Neural cell (in vitro differentiated cells): ENCODE measurements around the gene CUL2. TPM values are rescaled to one million over a fixed set of nuclear protein-coding genes. Genes with fewer than 3 reads are reported as not detected.

Experiments used
- H2AFZ ChIP-seq: fragments of 200-600, 300-800 bp; sonication (generic), shearing (Covaris generic); 2 replicates; pipeline ENCODE4 v1.6.0; 2014; ENCODE audit warnings: low read depth, mild to moderate bottlenecking, antibody characterized with exemption, low read length, moderate library complexity
- H3F3A ChIP-seq: fragments of 200-600 bp; shearing (Covaris generic); 2 replicates; pipeline ENCODE4 v1.6.1; 2016; ENCODE audit warnings: mild to moderate bottlenecking, moderate library complexity, mixed read lengths, antibody characterized with exemption, low read length; ENCODE audit not compliant: insufficient read depth, poor library complexity, severe bottlenecking
- H3K27ac ChIP-seq: fragments of 200-600, 300-800 bp; sonication (generic), shearing (Covaris generic); 2 replicates; pipeline ENCODE4 v1.5.1; 2014; ENCODE audit warnings: mild to moderate bottlenecking, low read length, moderate library complexity
- H3K27me3 ChIP-seq: fragments of 300-800, 200-600 bp; sonication (generic), shearing (Covaris generic); 2 replicates; pipeline ENCODE4 v1.6.0; 2014; ENCODE audit warnings: mild to moderate bottlenecking, low read depth, low read length, moderate library complexity; ENCODE audit not compliant: insufficient read depth
- H3K36me3 ChIP-seq: fragments of 300-800, 200-600 bp; sonication (generic), shearing (Covaris generic); 2 replicates; pipeline ENCODE4 v1.5.1; 2014; ENCODE audit warnings: mild to moderate bottlenecking, antibody characterized with exemption, low read length, moderate library complexity; ENCODE audit not compliant: insufficient read depth
- H3K4me2 ChIP-seq: fragments of 300-800, 200-600 bp; sonication (generic), shearing (Covaris generic); 2 replicates; pipeline ENCODE4 v1.6.0; 2014; ENCODE audit warnings: mild to moderate bottlenecking, low read length
- H3K4me3 ChIP-seq: fragments of 300-800, 200-600 bp; sonication (generic), shearing (Covaris generic); 2 replicates; pipeline ENCODE4 v1.5.1; 2014; ENCODE audit warnings: mild to moderate bottlenecking, low read length, moderate library complexity
- H3K79me2 ChIP-seq: fragments of 200-600 bp; shearing (Covaris generic); replicated peaks from 2 replicates; pipeline ENCODE4 v1.6.0; 2014; ENCODE audit warnings: mild to moderate bottlenecking, low read length, moderate library complexity; ENCODE audit not compliant: insufficient read depth
- H3K9ac ChIP-seq: fragments of 300-800, 200-600 bp; sonication (generic), shearing (Covaris generic); 2 replicates; pipeline ENCODE4 v1.6.1; 2016; ENCODE audit warnings: mild to moderate bottlenecking, low read length, mixed read lengths
- H3K9me2 ChIP-seq: fragments of 200-600 bp; shearing (Covaris generic); 2 replicates; pipeline ENCODE4 v1.6.1; 2016; ENCODE audit warnings: mild to moderate bottlenecking, low read length, mixed read lengths; ENCODE audit not compliant: insufficient read depth
- H3K9me3 ChIP-seq: fragments of 200-600, 300-800 bp; sonication (generic), shearing (Covaris generic); 2 replicates; pipeline ENCODE4 v1.6.1; 2016; ENCODE audit warnings: mild to moderate bottlenecking, mixed run types, low read length, moderate library complexity, mixed read lengths
- H4K20me1 ChIP-seq: fragments of 200-600 bp; shearing (Covaris generic); 2 replicates; pipeline ENCODE4 v1.6.1; 2016; ENCODE audit warnings: mild to moderate bottlenecking, mixed run types; ENCODE audit not compliant: insufficient read depth
- CTCF ChIP-seq: fragments of 450-650 bp; IDR thresholded peaks from 2 replicates; pipeline ENCODE4 v1.5.1; 2014; ENCODE audit warnings: antibody characterized with exemption, mild to moderate bottlenecking, moderate library complexity; ENCODE audit not compliant: poor library complexity, severe bottlenecking
- EP300 ChIP-seq: fragments of 450-650 bp; conservative IDR thresholded peaks from 2 replicates; pipeline ENCODE4 v1.6.1; 2014; ENCODE audit warnings: antibody characterized with exemption, mild to moderate bottlenecking, moderate library complexity; ENCODE audit not compliant: poor library complexity, severe bottlenecking
- EZH2 ChIP-seq: fragments of 200-600, 300-800 bp; shearing (Covaris generic), sonication (generic); IDR thresholded peaks from 2 replicates; pipeline ENCODE4 v1.6.1; 2014; ENCODE audit warnings: antibody characterized with exemption, low read length, borderline replicate concordance, mild to moderate bottlenecking; ENCODE audit not compliant: insufficient read depth, poor library complexity, severe bottlenecking
- MXI1 ChIP-seq: fragments of 450-650 bp; conservative IDR thresholded peaks from 2 replicates; pipeline ENCODE4 v1.6.1; 2014; ENCODE audit warnings: antibody characterized with exemption, mild to moderate bottlenecking; ENCODE audit not compliant: poor library complexity, severe bottlenecking
- POLR2AphosphoS5 ChIP-seq: IDR thresholded peaks from 2 replicates; pipeline ENCODE4 v1.6.1; 2012
- RAD21 ChIP-seq: fragments of 450-650 bp; conservative IDR thresholded peaks from 2 replicates; pipeline ENCODE4 v1.6.1; 2014; ENCODE audit warnings: antibody characterized with exemption, mild to moderate bottlenecking, moderate library complexity
- REST ChIP-seq: IDR thresholded peaks from 2 replicates; pipeline ENCODE4 v1.6.1; 2012; ENCODE audit warnings: borderline replicate concordance
- SMC3 ChIP-seq: fragments of 450-650 bp; conservative IDR thresholded peaks from 2 replicates; pipeline ENCODE4 v1.6.1; 2014; ENCODE audit warnings: antibody characterized with exemption, mild to moderate bottlenecking, moderate library complexity; ENCODE audit not compliant: poor library complexity
- TAF1 ChIP-seq: IDR thresholded peaks from 2 replicates; pipeline ENCODE4 v1.6.1; 2012; ENCODE audit warnings: low read depth
- polyA plus RNA-seq: library from polyadenylated mRNA; depleted of rRNA; stranded (reverse); fragments of >200 nt; gene quantifications from 2 replicates; pipeline ENCODE4 v1.2.3, GENCODE V29; 2014
- small RNA-seq, 3 experiments: library from RNA; depleted of rRNA; stranded (forward); fragments of <200 nt; gene quantifications; one replicate each; pipeline ENCODE3, GENCODE V24; 2012

CUL2 gene
- polyA plus RNA-seq, 1 donor from 2014 or later = 40.5 TPM

GRCh38 chr10:34959321-34959720 lies 130.8 kb downstream of the CUL2 start:
- H3K4me3 ChIP-seq = no peak overlapping the region
- no peaks in the 10 kb centered on the region for H3K79me2 ChIP-seq
- H3K36me3 ChIP-seq = no peaks in the 10 kb centered on the region
- TF ChIP-seq MXI1 (no peak), SMC3 (no peak), RAD21 (no peak), POLR2AphosphoS5 (no peak), EZH2 (no peak), EP300 (no peak), CTCF (no peak), TAF1 (no peak), REST (no peak)
- no peak overlapping the region for H3K4me2 ChIP-seq
- H3K9me2 ChIP-seq = no peaks in the 10 kb centered on the region
- no peak overlapping the region for H3K27ac ChIP-seq
- H3K27me3 ChIP-seq = no peaks in the 10 kb centered on the region
- no peaks in the 10 kb centered on the region for H4K20me1 ChIP-seq
- H3K9me3 ChIP-seq = no peaks in the 10 kb centered on the region
- no peak overlapping the region for H3K9ac ChIP-seq
- no peaks in the 10 kb centered on the region for H3F3A ChIP-seq
- H2AFZ ChIP-seq = no peak overlapping the region

Small RNA genes within 50 kb of the gene (small RNA-seq; reads per million reads assigned to genes)
- gene MIR3611 (0 to 1.8 (median 1.2) reads per million in 3 experiments), gene RNU7-77P (0 to 0.08 (median 0) reads per million in 3 experiments)

Other genes with a start within 250 kb of the CUL2 start
- 54.1 and 67.3 TPM in 2 replicates for gene CREM, start 36.5 kb upstream of the CUL2 start, polyA plus RNA-seq
- gene CCNY, start 246.2 kb upstream of the CUL2 start, polyA plus RNA-seq = 36.1 and 36.4 TPM in 2 replicates